HK-2 (cell line): ENCODE results near the gene CNTF.
A peak's percentile ranks its signal among the peaks of the same experiment; 100 is the strongest.

Experiments used
- DNase-seq: peaks from one replicate; pipeline ENCODE4 v3.0.0-alpha.2; 2018; ENCODE audit not compliant: unreplicated experiment

Gene CNTF

DNA sequence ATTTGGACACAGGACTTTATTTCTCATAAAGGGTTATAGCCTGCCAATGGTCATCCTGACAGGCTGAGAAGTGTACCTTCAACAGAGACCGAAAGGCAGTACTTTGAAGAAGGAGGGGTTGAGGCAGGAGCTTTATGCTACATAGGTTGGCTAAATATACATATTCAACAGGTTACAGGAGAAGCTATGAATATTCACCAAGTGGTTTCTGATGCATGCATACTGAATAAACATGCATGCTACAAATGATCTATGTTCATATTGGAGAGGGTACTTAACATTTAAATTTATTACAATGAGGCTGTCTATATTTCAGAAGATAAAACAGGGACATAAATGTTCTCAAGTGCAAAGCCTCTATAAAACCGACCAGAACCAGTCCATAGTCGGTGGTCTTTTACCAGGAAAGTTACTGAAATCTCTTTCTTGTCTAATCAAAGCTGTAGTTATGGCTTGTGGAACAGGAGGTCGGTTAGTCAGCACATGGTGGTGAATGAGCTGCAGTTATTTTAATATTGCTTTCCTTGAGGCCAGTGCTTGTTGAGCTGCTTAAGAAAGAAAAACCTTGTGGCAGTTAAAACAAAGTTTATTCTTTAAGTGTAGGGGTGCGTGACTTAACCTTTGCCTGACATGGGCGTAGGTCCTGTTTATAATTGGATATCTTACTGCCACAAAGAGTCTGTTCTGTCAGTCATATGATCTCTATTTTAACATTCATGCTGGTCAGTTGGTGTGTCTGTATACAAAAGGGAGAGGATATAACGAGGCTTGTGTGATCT is 19.5 kb downstream of the CNTF start:
- DNase-seq = no peak

DNA sequence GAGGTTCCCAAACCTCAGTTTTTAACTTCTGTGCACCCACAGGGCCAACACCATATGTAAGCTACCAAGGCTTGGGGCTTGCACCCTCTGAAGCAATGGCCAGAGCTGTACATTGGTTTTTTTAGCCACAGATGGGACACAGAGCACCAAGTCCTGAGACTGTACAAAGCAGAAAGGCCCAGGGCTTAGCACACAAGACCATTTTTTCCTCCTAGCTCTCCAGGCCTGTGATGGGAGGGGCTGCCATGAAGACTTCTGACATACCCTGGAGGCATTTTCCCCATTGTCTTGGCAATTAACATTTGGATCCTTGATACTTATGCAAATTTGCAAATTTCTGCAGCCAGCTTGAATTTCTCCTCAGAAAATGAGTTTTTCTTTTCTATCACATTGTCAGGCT is 23.4 kb downstream of the CNTF start:
- DNase-seq = no peak

DNA sequence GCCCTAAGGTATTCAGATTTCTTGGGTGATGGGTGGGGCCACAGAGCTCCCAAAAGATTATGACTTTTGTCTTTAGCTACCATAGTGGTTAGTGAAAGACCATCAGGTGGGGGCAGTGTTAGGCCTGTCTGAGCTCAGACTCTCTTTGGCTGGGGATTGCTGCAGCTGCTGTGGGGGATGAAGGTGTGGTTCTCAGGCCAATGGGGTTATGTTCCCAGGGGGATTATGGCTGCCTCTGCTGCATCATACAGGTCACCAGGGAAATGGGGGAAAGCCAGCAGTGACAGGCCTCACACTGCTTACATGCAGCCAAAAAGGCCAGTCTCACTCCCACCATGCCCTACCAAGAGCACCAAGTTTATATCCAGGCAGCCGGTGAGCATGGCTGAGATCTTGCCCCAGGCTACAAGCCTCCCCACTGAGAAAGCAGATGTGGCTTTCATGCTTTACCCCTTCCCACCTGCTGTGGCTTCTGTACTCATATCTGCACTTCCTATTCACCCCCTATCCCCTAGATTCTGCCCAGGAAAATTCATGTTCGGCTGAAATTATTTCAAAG is 24.8 kb downstream of the CNTF start:
- DNase-seq = no peak

DNA sequence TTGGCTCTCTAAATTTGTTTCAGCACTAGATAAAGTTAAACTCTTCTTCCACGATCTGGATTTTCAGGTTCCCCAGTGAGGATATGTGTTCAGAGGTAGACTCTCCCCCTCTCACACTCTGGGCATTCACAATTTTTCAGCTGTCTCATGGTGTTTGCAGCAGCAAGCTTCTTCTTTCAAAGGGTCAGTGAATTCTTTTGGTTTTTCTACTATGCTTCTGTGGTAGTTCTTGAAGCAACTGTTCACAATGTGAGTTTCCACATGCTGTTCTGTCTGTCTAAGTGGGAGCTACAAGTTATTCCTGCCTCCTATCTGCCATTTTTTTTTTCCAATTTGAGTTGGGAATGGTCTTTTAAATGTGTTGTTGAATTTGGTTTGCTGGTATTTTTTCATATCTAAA is 25.4 kb downstream of the CNTF start:
- no peak for DNase-seq

DNA sequence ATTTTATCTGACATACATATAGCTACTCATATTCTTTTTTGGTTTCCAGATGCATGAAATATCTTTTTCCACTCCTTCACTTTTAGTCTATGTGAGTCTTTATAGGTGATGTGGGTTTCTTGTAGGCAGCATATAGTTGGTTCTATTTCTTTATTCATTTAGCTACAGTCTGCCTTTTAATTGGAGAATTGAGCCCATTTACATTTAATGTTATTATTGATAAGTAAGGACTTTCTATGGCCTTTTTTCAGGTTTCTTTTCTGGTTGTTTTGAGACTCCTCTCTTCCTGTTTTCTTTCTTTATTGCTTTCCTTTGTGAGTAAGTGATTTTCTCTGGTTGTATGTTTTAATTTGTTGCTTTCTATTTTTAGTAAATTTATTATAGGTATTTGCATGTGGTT is 27.2 kb downstream of the CNTF start:
- DNase-seq = no peak

DNA sequence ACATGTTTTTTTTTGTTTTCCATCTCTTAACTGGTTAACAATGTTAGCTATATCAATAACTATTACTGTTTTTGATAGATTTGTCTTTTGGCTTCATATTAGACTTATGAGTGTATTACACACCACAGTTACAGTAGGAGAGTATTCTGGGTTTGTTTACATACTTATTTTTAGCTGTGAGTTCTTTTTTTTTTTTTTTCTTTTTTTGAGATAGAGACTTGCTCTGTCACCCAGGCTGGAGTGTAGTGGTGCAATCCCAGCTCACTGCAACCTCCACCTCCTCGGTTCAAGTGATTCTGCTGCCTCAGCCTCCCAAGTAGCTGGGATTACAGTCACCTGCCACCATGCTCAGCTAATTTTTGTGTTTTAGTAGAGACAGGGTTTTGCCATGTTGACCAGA is 28.0 kb downstream of the CNTF start:
- no peak for DNase-seq

DNA sequence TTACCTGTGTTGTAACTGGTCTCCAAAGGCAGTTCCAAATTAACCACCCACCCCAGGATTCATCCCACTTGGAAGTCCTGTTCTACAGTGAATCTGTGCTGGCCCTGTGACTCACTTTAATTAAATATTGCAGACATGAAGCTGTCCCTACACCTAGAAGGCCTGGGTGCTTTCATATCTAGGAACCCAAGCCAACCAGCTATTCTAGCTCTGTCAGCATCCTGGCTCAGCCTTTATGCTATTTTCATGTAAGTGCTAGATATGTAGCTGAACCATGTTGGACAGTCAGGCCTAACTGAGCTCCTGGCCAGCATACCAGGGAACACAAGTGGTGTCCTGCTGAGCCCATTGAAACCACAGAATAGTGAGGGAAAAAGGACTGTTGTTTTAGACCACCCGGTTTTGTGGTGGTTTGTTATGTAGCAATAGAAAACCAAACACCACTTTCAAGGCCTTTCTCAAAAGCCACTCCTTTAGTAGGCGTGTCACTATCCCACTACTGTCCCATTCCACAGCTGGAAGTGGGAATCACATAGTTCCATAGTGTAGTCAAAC is 30.3 kb downstream of the CNTF start:
- no peak for DNase-seq

DNA sequence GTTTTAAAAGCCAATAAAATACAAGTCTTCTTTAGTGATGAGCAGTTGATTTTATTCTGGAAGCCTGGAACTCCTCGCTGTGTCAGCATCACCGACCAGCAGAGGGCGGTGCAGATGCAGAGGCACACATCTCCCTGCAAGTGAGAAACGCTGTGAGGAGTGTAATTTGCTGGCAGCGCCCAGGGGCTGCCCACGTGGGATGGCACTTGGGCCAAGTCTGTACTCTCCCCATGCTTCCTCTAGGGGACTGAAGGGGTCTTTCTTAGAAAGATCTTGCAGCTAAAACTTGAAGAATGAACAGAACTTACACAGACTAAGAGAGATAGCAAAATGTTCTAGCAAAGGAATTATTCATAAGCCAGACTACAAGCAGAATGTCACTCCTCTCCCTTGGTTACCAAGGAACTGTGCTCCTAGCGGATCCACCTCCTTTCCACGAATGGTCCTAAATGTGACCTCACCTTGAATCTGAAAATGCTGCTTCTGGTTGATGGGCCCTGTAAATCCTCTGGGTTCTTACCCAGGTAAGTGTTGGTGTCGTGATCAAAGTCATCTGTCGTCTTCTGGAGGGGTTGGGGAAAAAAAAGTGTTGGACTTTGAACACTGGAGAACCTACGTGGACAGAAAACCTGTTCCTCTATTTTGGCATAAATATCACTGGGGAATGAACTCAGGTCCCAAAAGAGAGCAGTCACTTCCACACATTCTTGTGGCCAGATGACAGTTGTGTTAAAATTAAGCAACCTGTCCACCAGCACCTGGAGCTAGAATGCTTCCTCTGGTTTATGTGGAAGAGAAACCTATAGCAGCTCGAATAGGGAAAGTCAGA is 31.8 kb downstream of the CNTF start:
- peak; percentile 60 for DNase-seq

DNA sequence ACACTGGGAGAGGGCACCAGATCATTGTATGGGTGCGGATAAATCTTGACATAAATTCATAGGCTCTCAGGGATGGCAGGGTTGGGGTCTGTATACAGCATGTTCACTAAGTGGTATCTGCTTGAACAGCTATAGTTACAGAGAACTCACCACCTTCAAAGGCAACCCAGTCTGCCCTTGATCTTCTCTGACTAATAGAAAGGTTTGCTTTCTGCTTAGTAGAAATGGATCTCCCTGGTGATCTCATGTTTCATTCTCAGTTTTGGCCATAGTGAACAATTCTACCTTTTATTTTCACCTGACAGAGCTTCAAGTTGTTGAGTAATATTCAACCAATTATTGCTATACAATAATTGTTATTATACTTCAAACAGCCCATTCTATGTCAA is 32.4 kb downstream of the CNTF start:
- DNase-seq = no peak

DNA sequence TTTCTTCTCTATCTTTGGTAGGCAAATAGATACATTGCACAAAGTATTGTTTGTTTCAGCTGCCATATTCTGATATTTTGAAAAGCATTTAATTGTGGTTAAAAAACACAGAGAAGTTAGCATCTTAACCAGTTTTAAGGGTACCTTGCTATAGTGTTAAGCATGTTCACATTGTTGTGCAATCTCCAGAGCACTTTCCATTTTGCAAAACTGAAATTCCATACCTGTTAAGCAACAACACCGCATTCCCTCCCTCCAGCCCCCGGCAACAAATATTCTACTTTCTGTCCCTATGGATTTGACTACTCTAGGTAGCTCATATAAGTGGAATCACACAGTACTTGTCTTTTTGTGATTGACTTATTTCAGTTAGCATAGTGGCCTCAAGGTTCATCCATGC is 33.9 kb downstream of the CNTF start:
- no peak for DNase-seq

DNA sequence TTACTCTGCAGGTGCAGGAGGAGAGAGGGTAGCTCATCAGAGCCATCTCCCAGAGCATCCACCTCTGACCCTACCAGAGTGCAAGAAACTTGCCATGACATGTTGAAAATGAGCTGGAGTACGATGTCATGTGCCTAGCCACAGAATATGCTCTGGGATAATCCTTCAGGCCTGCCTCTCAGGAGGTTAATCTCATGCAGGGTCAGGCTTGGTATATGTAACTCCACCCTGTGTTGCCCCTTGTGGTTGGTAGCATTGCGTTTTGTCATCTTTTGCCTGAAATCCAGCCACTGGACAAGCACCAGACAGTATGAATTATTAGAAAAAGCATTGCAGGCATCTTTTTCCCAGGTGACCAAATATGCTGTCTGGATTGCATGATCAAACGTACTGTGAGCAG is 36.2 kb downstream of the CNTF start:
- DNase-seq = no peak

DNA sequence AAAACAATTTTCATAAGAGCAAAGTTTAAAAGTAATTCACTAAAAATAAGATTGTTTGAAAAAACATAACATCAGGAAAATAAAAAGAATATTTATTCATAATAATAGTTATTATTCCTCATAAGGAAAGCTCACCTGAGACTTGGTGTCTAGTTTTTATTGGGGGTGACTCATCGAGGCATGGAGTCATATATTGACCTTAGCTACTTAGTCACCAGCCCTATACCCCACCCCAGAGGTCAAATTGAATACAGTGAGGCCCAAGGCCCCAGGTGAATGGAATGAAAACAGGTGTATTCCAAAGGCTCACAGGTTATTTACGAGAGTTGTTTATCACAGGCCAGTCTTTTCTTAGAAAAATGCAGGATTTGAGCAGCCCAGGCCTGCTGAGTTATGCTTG is 36.9 kb downstream of the CNTF start:
- DNase-seq = no peak

DNA sequence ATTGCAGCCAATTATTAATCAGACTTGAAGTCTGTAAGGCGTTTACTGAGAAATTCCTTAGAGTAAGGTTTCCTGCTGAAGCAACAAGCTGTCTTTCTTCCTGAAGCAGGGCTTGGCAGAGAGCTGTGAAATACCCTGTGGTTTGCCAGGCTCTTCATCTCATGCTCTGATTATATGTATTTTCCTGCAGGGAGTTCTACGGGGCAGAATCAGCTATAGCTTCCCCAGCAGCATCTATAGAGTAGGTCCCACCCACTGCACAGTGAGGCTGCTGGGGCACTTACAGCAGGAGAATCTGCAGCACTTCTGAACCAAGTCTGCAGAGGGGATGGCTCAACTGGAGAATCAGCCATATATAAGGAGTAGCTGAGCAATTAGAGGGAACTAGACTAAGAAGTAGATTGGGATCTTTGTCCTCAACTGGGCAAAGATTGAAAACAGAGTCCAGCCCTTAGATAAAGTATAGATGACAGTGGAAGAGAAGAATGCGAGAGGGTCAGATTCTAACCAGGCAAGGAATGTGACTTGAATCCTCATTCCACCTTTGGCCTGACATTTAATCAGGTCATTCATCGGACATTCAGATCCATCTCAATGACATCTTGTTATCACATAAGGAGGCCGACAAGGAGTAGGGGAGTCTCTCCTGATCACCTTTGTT is 37.6 kb downstream of the CNTF start:
- DNase-seq = no peak

DNA sequence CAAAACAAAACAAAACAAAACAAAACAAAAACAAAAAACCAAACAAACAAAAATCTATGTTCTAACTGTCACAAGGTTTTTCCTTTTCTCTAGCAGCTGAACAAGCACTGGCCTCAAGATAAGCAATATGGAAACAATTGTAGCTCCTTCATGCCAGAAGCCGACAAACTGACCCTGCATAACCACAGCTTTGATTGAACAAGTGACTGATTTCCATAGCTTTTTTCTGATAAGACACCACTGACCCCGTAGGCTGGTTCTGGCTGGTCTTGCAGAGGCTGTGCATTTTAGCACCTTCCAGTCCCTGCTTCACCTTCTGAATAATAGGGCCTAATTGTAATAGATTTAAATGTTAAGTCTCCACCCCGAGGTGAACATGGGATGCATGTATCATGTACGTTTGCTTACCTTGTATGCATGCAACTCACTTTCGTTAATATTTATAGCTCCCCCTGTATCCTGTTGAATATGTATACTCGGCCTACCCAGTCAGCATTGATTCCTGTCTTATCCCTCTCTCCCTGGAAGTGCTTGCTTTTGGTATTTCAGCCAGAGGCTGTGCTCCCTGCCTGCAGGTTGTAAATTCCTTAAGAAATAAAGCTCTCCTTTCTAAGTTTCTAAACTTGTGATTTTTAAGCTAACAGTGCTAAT is 49.6 kb downstream of the CNTF start:
- DNase-seq = no peak

DNA sequence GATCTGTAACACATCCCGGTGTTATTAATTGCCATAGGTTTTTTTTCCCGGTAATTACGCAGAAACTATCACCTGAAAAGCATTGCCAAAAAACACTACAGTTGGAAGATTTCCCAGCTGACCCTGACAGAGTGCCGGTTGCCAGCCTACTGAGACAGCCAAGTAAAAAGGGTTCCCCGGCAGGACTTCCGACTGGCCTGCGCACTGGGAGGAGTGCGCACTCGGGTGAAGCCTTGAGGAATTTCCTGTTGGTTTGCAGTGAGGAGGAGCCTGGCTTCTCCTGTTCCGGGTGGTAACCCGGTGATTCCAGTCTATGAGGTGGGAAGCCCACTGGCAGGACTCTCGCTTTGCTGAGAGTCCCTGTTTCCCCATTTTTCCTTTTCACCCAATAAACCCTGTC is 52.1 kb downstream of the CNTF start:
- no peak for DNase-seq
